ENCODE data around the gene NPIPB8.
A peak's percentile ranks its signal among the peaks of the same experiment; 100 is the strongest.
"Not testable (repeated sequence)": the region's sequence is repeated elsewhere in the genome, so short reads cannot be mapped to it uniquely, and the experiment has no call there.

Gene NPIPB8

GRCh38 chr16:28612359-28613280 is 25.2 kb upstream of the NPIPB8 start:
- peaks cover 10 to 24% (median 22%) of the 10 kb centered on the region in 4 experiments for H3K4me1 ChIP-seq (ENCODE audit: control extremely low read depth in 1 of 4, control insufficient read depth in 4 of 4, insufficient read depth in 4 of 4, low read length in 3 of 4)
- no CpG with 5 or more reads among the region's 17 CpGs for WGBS (ENCODE audit: insufficient coverage)
- POLR2A ChIA-PET; H3K27me3 ChIP-seq (replicated peaks in 2 of 5; ENCODE audit: control insufficient read depth in 4 of 5, insufficient read depth in 5 of 5, low read length in 4 of 5); H3K36me3 ChIP-seq (ENCODE audit: control insufficient read depth in 4 of 4, insufficient read depth in 4 of 4, low read length in 3 of 4); DNase-seq; CTCF ChIA-PET; H3K4me3 ChIP-seq (ENCODE audit: control insufficient read depth in 1 of 7, extremely low read depth in 1 of 7, insufficient read depth in 4 of 7, low read depth in 2 of 7, low read length in 6 of 7); H3K27ac ChIP-seq (ENCODE audit: insufficient read depth in 1 of 2, low read depth in 1 of 2, low read length in 2 of 2, poor library complexity in 1 of 2, severe bottlenecking in 2 of 2); H3K9me3 ChIP-seq (ENCODE audit: control extremely low read depth in 1 of 5, control insufficient read depth in 4 of 5, insufficient read depth in 2 of 5, low read depth in 1 of 5, low read length in 4 of 5): not testable (repeated sequence)

GRCh38 chr16:28613912-28614311 is 24.0 kb upstream of the NPIPB8 start:
- H3K36me3 ChIP-seq (ENCODE audit: control insufficient read depth in 4 of 4, insufficient read depth in 4 of 4, low read length in 3 of 4); H3K4me3 ChIP-seq (ENCODE audit: control insufficient read depth in 1 of 7, extremely low read depth in 1 of 7, insufficient read depth in 4 of 7, low read depth in 2 of 7, low read length in 6 of 7); H3K9me3 ChIP-seq (ENCODE audit: control extremely low read depth in 1 of 5, control insufficient read depth in 4 of 5, insufficient read depth in 2 of 5, low read depth in 1 of 5, low read length in 4 of 5); POLR2A ChIA-PET; H3K27ac ChIP-seq (ENCODE audit: insufficient read depth in 1 of 2, low read depth in 1 of 2, low read length in 2 of 2, poor library complexity in 1 of 2, severe bottlenecking in 2 of 2); CTCF ChIA-PET; DNase-seq; H3K27me3 ChIP-seq (replicated peaks in 2 of 5; ENCODE audit: control insufficient read depth in 4 of 5, insufficient read depth in 5 of 5, low read length in 4 of 5): not testable (repeated sequence)
- peaks cover 10 to 23% (median 22%) of the 10 kb centered on the region in 4 experiments for H3K4me1 ChIP-seq (ENCODE audit: control extremely low read depth in 1 of 4, control insufficient read depth in 4 of 4, insufficient read depth in 4 of 4, low read length in 3 of 4)
- WGBS (ENCODE audit: insufficient coverage), result no CpG with 5 or more reads among the region's 26 CpGs

- H3K27me3 ChIP-seq (replicated peaks in 2 of 5; ENCODE audit: control insufficient read depth in 4 of 5, insufficient read depth in 5 of 5, low read length in 4 of 5); CTCF ChIA-PET; DNase-seq; H3K36me3 ChIP-seq (ENCODE audit: control insufficient read depth in 4 of 4, insufficient read depth in 4 of 4, low read length in 3 of 4); H3K4me3 ChIP-seq (ENCODE audit: control insufficient read depth in 1 of 7, extremely low read depth in 1 of 7, insufficient read depth in 4 of 7, low read depth in 2 of 7, low read length in 6 of 7); POLR2A ChIA-PET; H3K9me3 ChIP-seq (ENCODE audit: control extremely low read depth in 1 of 5, control insufficient read depth in 4 of 5, insufficient read depth in 2 of 5, low read depth in 1 of 5, low read length in 4 of 5); H3K27ac ChIP-seq (ENCODE audit: insufficient read depth in 1 of 2, low read depth in 1 of 2, low read length in 2 of 2, poor library complexity in 1 of 2, severe bottlenecking in 2 of 2): not testable (repeated sequence)
- peaks cover 10 to 17% (median 16%) of the 10 kb centered on the region in 4 experiments for H3K4me1 ChIP-seq (ENCODE audit: control extremely low read depth in 1 of 4, control insufficient read depth in 4 of 4, insufficient read depth in 4 of 4, low read length in 3 of 4)
- 100% methylated on average over 1 of the region's 16 CpGs for WGBS (ENCODE audit: insufficient coverage)
Observed at GRCh38 chr16:28614561-28614960, 23.3 kb upstream of the NPIPB8 start.

GRCh38 chr16:28615486-28616223 is 22.2 kb upstream of the NPIPB8 start:
- H3K27me3 ChIP-seq (replicated peaks in 2 of 5; ENCODE audit: control insufficient read depth in 4 of 5, insufficient read depth in 5 of 5, low read length in 4 of 5); H3K36me3 ChIP-seq (ENCODE audit: control insufficient read depth in 4 of 4, insufficient read depth in 4 of 4, low read length in 3 of 4); H3K4me3 ChIP-seq (ENCODE audit: control insufficient read depth in 1 of 7, extremely low read depth in 1 of 7, insufficient read depth in 4 of 7, low read depth in 2 of 7, low read length in 6 of 7); H3K9me3 ChIP-seq (ENCODE audit: control extremely low read depth in 1 of 5, control insufficient read depth in 4 of 5, insufficient read depth in 2 of 5, low read depth in 1 of 5, low read length in 4 of 5); H3K4me1 ChIP-seq (ENCODE audit: control extremely low read depth in 1 of 4, control insufficient read depth in 4 of 4, insufficient read depth in 4 of 4, low read length in 3 of 4); H3K27ac ChIP-seq (ENCODE audit: insufficient read depth in 1 of 2, low read depth in 1 of 2, low read length in 2 of 2, poor library complexity in 1 of 2, severe bottlenecking in 2 of 2); POLR2A ChIA-PET: not testable (repeated sequence)
- CTCF ChIA-PET, result interaction anchor here (1.2 to 1.3 kb wide), 2 partner anchors 18 to 59 kb away, joined by 4 read pairs; no protein-coding TSS in a partner anchor
- WGBS (ENCODE audit: insufficient coverage), result 52% methylated on average over 8 of the region's 24 CpGs
- peak in 2 of 3 donors; percentile 19 to 39 for DNase-seq

GRCh38 chr16:28616224-28616577 is 21.7 kb upstream of the NPIPB8 start:
- POLR2A ChIA-PET, result interaction anchor here (0.6 kb wide), 1 partner anchor 288 kb away, joined by 4 read pairs; no protein-coding TSS in a partner anchor
- not testable (repeated sequence) for H3K27ac ChIP-seq (ENCODE audit: insufficient read depth in 1 of 2, low read depth in 1 of 2, low read length in 2 of 2, poor library complexity in 1 of 2, severe bottlenecking in 2 of 2); DNase-seq; H3K9me3 ChIP-seq (ENCODE audit: control extremely low read depth in 1 of 5, control insufficient read depth in 4 of 5, insufficient read depth in 2 of 5, low read depth in 1 of 5, low read length in 4 of 5); H3K4me1 ChIP-seq (ENCODE audit: control extremely low read depth in 1 of 4, control insufficient read depth in 4 of 4, insufficient read depth in 4 of 4, low read length in 3 of 4); H3K27me3 ChIP-seq (replicated peaks in 2 of 5; ENCODE audit: control insufficient read depth in 4 of 5, insufficient read depth in 5 of 5, low read length in 4 of 5); H3K36me3 ChIP-seq (ENCODE audit: control insufficient read depth in 4 of 4, insufficient read depth in 4 of 4, low read length in 3 of 4); H3K4me3 ChIP-seq (ENCODE audit: control insufficient read depth in 1 of 7, extremely low read depth in 1 of 7, insufficient read depth in 4 of 7, low read depth in 2 of 7, low read length in 6 of 7)
- CTCF ChIA-PET, result interaction anchor here (0.9 to 1.3 kb wide), 3 partner anchors 18 to 61 kb away, joined by 3 to 4 read pairs (median 4); no protein-coding TSS in a partner anchor
- 96% methylated on average over 7 of the region's 7 CpGs for WGBS (ENCODE audit: insufficient coverage)

GRCh38 chr16:28616636-28617035 is 21.2 kb upstream of the NPIPB8 start:
- Histone ChIP-seq H3K9me3 (ENCODE audit: control extremely low read depth in 1 of 5, control insufficient read depth in 4 of 5, insufficient read depth in 2 of 5, low read depth in 1 of 5, low read length in 4 of 5) (no peaks in the 10 kb centered on the region), H3K27ac (ENCODE audit: insufficient read depth in 1 of 2, low read depth in 1 of 2, low read length in 2 of 2, poor library complexity in 1 of 2, severe bottlenecking in 2 of 2) (no peak overlapping the region), H3K27me3 (replicated peaks in 2 of 5; ENCODE audit: control insufficient read depth in 4 of 5, insufficient read depth in 5 of 5, low read length in 4 of 5) (no peaks in the 10 kb centered on the region), H3K4me1 (ENCODE audit: control extremely low read depth in 1 of 4, control insufficient read depth in 4 of 4, insufficient read depth in 4 of 4, low read length in 3 of 4) (no peaks in the 10 kb centered on the region), H3K36me3 (ENCODE audit: control insufficient read depth in 4 of 4, insufficient read depth in 4 of 4, low read length in 3 of 4) (peaks cover 0 to 7% (median 3%) of the 10 kb centered on the region in 4 experiments), H3K4me3 (ENCODE audit: control insufficient read depth in 1 of 7, extremely low read depth in 1 of 7, insufficient read depth in 4 of 7, low read depth in 2 of 7, low read length in 6 of 7) (no peak overlapping the region)
- ChIA-PET CTCF (interaction anchor here (0.9 to 1.3 kb wide), 3 partner anchors 19 to 61 kb away, joined by 3 to 4 read pairs (median 4); no protein-coding TSS in a partner anchor), POLR2A (interaction anchor here (0.6 kb wide), 1 partner anchor 288 kb away, joined by 4 read pairs; no protein-coding TSS in a partner anchor)
- WGBS (ENCODE audit: insufficient coverage), result 97% methylated on average over 6 of the region's 7 CpGs
- DNase-seq, result no peak

- Histone ChIP-seq H3K4me1 (ENCODE audit: control extremely low read depth in 1 of 4, control insufficient read depth in 4 of 4, insufficient read depth in 4 of 4, low read length in 3 of 4) (peaks cover 0 to 10% (median 0%) of the 10 kb centered on the region in 4 experiments), H3K4me3 (ENCODE audit: control insufficient read depth in 1 of 7, extremely low read depth in 1 of 7, insufficient read depth in 4 of 7, low read depth in 2 of 7, low read length in 6 of 7) (no peak overlapping the region), H3K27me3 (replicated peaks in 2 of 5; ENCODE audit: control insufficient read depth in 4 of 5, insufficient read depth in 5 of 5, low read length in 4 of 5) (no peaks in the 10 kb centered on the region), H3K36me3 (ENCODE audit: control insufficient read depth in 4 of 4, insufficient read depth in 4 of 4, low read length in 3 of 4) (peaks cover 0 to 7% (median 3%) of the 10 kb centered on the region in 4 experiments), H3K27ac (ENCODE audit: insufficient read depth in 1 of 2, low read depth in 1 of 2, low read length in 2 of 2, poor library complexity in 1 of 2, severe bottlenecking in 2 of 2) (no peak overlapping the region), H3K9me3 (ENCODE audit: control extremely low read depth in 1 of 5, control insufficient read depth in 4 of 5, insufficient read depth in 2 of 5, low read depth in 1 of 5, low read length in 4 of 5) (no peaks in the 10 kb centered on the region)
- 70% methylated on average over 2 of the region's 4 CpGs for WGBS (ENCODE audit: insufficient coverage)
- POLR2A ChIA-PET, result no interaction called here
- CTCF ChIA-PET, result no interaction called here
- DNase-seq, result no peak
Observed at GRCh38 chr16:28617874-28618273, 20.0 kb upstream of the NPIPB8 start.
